ENCODE measurements around the gene IP6K2.
A peak's percentile ranks its signal among the peaks of the same experiment; 100 is the strongest.

Gene IP6K2

GRCh38 chr3:48688032-48688736, 28.8 kb downstream of the IP6K2 start:
- no peak for DNase-seq (ENCODE audit: low read depth)

GRCh38 chr3:48687220-48687678, 29.8 kb downstream of the IP6K2 start:
- DNase-seq (ENCODE audit: low read depth), result no peak

- no peak for DNase-seq (ENCODE audit: low read depth)
These were observed 30.3 kb downstream of the IP6K2 start for GRCh38 chr3:48686538-48687219.

GRCh38 chr3:48685603-48686511, 31.2 kb downstream of the IP6K2 start, which contains the start of gene NCKIPSD:
Gene NCKIPSD (minus strand): TSS chr3:48685915. CDS start chr3:48685807, 108 bp downstream.
- peak; percentile 92 for DNase-seq (ENCODE audit: low read depth)

GRCh38 chr3:48685293-48685602, 31.8 kb downstream of the IP6K2 start:
- no peak for DNase-seq (ENCODE audit: low read depth)

- DNase-seq (ENCODE audit: low read depth), result no peak
These were observed 32.4 kb downstream of the IP6K2 start for GRCh38 chr3:48684480-48685143.

GRCh38 chr3:48684054-48684349, 33.0 kb downstream of the IP6K2 start:
- DNase-seq (ENCODE audit: low read depth), result no peak

GRCh38 chr3:48682786-48683185, 34.2 kb downstream of the IP6K2 start:
- no peak for DNase-seq (ENCODE audit: low read depth)

- DNase-seq (ENCODE audit: low read depth), result no peak
These were observed 34.9 kb downstream of the IP6K2 start for GRCh38 chr3:48681974-48682610.

- no peak for DNase-seq (ENCODE audit: low read depth)
These were observed 35.5 kb downstream of the IP6K2 start for GRCh38 chr3:48681541-48681880.

- no peak for DNase-seq (ENCODE audit: low read depth)
These were observed 36.0 kb downstream of the IP6K2 start for GRCh38 chr3:48680811-48681540.

GRCh38 chr3:48679411-48680391, 37.3 kb downstream of the IP6K2 start:
- no peak for DNase-seq (ENCODE audit: low read depth)

- DNase-seq (ENCODE audit: low read depth), result no peak
These were observed 38.2 kb downstream of the IP6K2 start for GRCh38 chr3:48678566-48679380.

GRCh38 chr3:48678056-48678455, 39.0 kb downstream of the IP6K2 start:
- no peak for DNase-seq (ENCODE audit: low read depth)

- no peak for DNase-seq (ENCODE audit: low read depth)
These were observed 42.5 kb downstream of the IP6K2 start for GRCh38 chr3:48674505-48674904.

- DNase-seq (ENCODE audit: low read depth), result no peak
These were observed 44.5 kb downstream of the IP6K2 start for GRCh38 chr3:48672522-48672921.

- no peak for DNase-seq (ENCODE audit: low read depth)
These were observed 52.1 kb downstream of the IP6K2 start for GRCh38 chr3:48664929-48665328.

- no peak for DNase-seq (ENCODE audit: low read depth)
These were observed 52.7 kb downstream of the IP6K2 start for GRCh38 chr3:48664313-48664644.

Data from activated T-cell treated with anti-CD3 and anti-CD28 coated beads for 48 hours (primary cell).